Measurements from ENCODE around the gene MACROD2.

The MACROD2 gene

GRCh38 chr20:15496501-15497039, 1501.3 kb downstream of the MACROD2 start:
- TF ChIP-seq ZNF214 (tag by site-specific recombination; IDR thresholded peaks at IDR 0.05; ENCODE audit: borderline replicate concordance) (no peak), PRDM10 (tag by site-specific recombination; IDR thresholded peaks at IDR 0.05) (no peak), ZNF23 (tag by site-specific recombination; IDR thresholded peaks at IDR 0.05; ENCODE audit: borderline replicate concordance) (no peak), KLF8 (tag by site-specific recombination; IDR thresholded peaks at IDR 0.05) (no peak), ZNF223 (tag by site-specific recombination; IDR thresholded peaks at IDR 0.05) (no peak), ZNF121 (tag by site-specific recombination; IDR thresholded peaks at IDR 0.05) (no peak), ZBTB26 (tag by site-specific recombination; optimal IDR thresholded peaks at IDR 0.05) (no peak), EGR2 (tag by site-specific recombination; IDR thresholded peaks at IDR 0.05; ENCODE audit: low read depth) (no peak), ZNF692 (tag by site-specific recombination; IDR thresholded peaks at IDR 0.05) (no peak), BCL11A (tag by site-specific recombination; IDR thresholded peaks at IDR 0.05; ENCODE audit: low read depth) (no peak), ATF2 (tag by site-specific recombination; IDR thresholded peaks at IDR 0.05; ENCODE audit: low read depth) (no peak), ZXDB (tag by site-specific recombination; IDR thresholded peaks at IDR 0.05) (no peak), ZSCAN18 (tag by site-specific recombination; IDR thresholded peaks at IDR 0.05) (no peak), ZNF777 (tag by site-specific recombination; IDR thresholded peaks at IDR 0.05; ENCODE audit: borderline replicate concordance) (no peak), ZNF768 (tag by site-specific recombination; IDR thresholded peaks at IDR 0.05) (no peak)
- no peak overlapping the region for H3K27ac ChIP-seq (ENCODE audit: extremely low read depth, low read depth, low read length)
- ChIA-PET CTCF (interaction anchor here (0.6 kb wide), 1 partner anchor 772 kb away, joined by 3 read pairs; no protein-coding TSS in a partner anchor), POLR2A (no interaction called here)
- no peaks in the 10 kb centered on the region for H3K9me3 ChIP-seq (ENCODE audit: control insufficient read depth, insufficient read depth, low read depth, low read length)
- no peak overlapping the region for H3K4me3 ChIP-seq (ENCODE audit: low read depth, low read length)
- no peaks in the 10 kb centered on the region for H3K36me3 ChIP-seq (ENCODE audit: control insufficient read depth in 2 of 2, insufficient read depth in 1 of 2, low read length in 2 of 2)
- no peaks in the 10 kb centered on the region for H3K4me1 ChIP-seq (ENCODE audit: control insufficient read depth, insufficient read depth, low read length)

GRCh38 chr20:15498926-15499325, 1503.6 kb downstream of the MACROD2 start:
- no peak overlapping the region for H3K4me3 ChIP-seq (ENCODE audit: low read depth, low read length)
- ChIA-PET POLR2A (no interaction called here), CTCF (no interaction called here)
- H3K36me3 ChIP-seq (ENCODE audit: control insufficient read depth in 2 of 2, insufficient read depth in 1 of 2, low read length in 2 of 2): no peaks in the 10 kb centered on the region
- no peaks in the 10 kb centered on the region for H3K4me1 ChIP-seq (ENCODE audit: control insufficient read depth, insufficient read depth, low read length)
- no peak overlapping the region for H3K27ac ChIP-seq (ENCODE audit: extremely low read depth, low read depth, low read length)
- H3K9me3 ChIP-seq (ENCODE audit: control insufficient read depth, insufficient read depth, low read depth, low read length): no peaks in the 10 kb centered on the region
- TF ChIP-seq ZNF366 (tag by site-specific recombination; conservative IDR thresholded peaks at IDR 0.05) (no peak), ZNF174 (tag by site-specific recombination; IDR thresholded peaks at IDR 0.05) (no peak), ZNF175 (tag by site-specific recombination; IDR thresholded peaks at IDR 0.05) (no peak), GLIS1 (tag by site-specific recombination; IDR thresholded peaks at IDR 0.05) (no peak), ZNF18 (tag by site-specific recombination; IDR thresholded peaks at IDR 0.05) (no peak), ZNF324 (tag by site-specific recombination; IDR thresholded peaks at IDR 0.05) (no peak), ZBTB48 (tag by site-specific recombination; IDR thresholded peaks at IDR 0.05) (no peak), ZNF529 (tag by site-specific recombination; IDR thresholded peaks at IDR 0.05; ENCODE audit: insufficient replicate concordance) (no peak), FEZF1 (tag by site-specific recombination; IDR thresholded peaks at IDR 0.05) (no peak)
